GM19372 (cell line): ENCODE results near the gene RSPRY1.
A peak's percentile ranks its signal among the peaks of the same experiment; 100 is the strongest.

ENCODE experiments used
- ATAC-seq: cut with Tn5 transposase; IDR thresholded peaks from one replicate; pipeline ENCODE4 v1.9.1; 2021; ENCODE audit warnings: mild to moderate bottlenecking, low read depth, moderate library complexity; ENCODE audit not compliant: unreplicated experiment

Gene RSPRY1

GRCh38 chr16:57185945-57186871 lies at the start of gene RSPRY1, which contains the start of gene PSME3IP1:
Gene RSPRY1, plus strand, starts transcription at chr16:57186329. Its CDS starts 18,330 bp downstream, at chr16:57204659.
Gene PSME3IP1, minus strand, starts transcription at chr16:57186039. Its CDS starts 12,185 bp downstream, at chr16:57173854.
- ATAC-seq: peak; percentile 85

DNA sequence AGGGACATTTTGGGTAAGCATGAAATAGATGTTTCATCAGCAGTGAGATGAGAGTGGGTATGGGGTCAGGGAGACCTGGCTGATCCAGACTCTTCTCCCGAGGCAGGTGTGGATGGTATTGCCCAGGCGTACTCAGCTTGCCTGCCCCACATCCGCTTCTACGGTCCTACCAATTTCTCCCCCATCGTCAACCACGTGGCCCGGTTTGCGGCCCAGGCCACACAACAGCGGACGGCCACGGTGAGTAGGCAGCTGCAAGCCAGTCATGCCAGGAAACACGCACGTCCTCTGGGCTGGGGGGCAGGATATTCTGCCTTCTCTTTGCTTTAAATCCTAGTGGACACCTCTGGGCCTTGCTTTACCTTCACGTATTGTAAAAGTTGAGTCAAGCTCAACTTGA lies 49.1 kb upstream of the RSPRY1 start:
- no peak for ATAC-seq

- no peak for ATAC-seq
Observed at GRCh38 chr16:57137566-57138273, 48.4 kb upstream of the RSPRY1 start.

GRCh38 chr16:57138281-57138935 lies 47.7 kb upstream of the RSPRY1 start:
- no peak for ATAC-seq

GRCh38 chr16:57140931-57141668 lies 45.0 kb upstream of the RSPRY1 start:
- ATAC-seq: no peak

DNA sequence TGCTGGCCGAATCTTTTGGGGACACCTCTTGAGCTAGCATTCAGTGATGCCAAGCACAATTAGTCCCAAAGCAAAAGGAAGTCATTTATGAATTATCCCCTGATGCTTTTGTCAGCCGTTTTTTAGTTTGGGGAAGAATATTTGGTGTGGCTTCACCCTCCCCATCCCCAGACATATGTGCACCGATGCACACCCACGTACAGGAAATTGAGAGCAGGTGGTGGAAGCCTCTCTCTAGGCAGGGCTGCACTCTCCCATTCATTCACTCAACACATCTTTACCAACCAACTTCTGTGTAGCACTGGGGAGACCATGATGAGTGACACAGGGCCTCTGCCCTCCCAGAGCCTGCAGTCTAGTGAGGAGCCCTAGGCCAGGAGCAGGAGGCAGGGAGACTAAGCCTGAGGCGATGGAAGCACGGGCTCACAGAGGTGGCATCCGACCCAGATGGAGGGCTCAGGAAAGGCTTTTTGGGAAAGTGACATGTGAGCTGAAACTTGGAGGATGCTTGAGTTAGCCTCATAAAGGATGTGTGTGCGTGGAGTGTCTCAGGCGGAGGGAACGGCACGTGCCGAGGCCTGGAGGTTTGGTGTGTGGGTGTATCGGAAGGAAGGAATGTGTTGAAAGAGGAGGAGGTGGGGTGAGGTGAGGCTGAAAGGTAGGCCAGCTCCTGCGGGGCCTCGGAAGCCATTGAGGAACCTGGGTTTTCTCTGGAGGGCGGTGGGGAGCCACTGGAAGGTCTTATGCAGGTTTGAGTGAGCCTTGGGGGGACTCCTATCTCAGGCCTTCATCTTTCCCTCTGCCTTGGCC lies 44.1 kb upstream of the RSPRY1 start:
- no peak for ATAC-seq

DNA sequence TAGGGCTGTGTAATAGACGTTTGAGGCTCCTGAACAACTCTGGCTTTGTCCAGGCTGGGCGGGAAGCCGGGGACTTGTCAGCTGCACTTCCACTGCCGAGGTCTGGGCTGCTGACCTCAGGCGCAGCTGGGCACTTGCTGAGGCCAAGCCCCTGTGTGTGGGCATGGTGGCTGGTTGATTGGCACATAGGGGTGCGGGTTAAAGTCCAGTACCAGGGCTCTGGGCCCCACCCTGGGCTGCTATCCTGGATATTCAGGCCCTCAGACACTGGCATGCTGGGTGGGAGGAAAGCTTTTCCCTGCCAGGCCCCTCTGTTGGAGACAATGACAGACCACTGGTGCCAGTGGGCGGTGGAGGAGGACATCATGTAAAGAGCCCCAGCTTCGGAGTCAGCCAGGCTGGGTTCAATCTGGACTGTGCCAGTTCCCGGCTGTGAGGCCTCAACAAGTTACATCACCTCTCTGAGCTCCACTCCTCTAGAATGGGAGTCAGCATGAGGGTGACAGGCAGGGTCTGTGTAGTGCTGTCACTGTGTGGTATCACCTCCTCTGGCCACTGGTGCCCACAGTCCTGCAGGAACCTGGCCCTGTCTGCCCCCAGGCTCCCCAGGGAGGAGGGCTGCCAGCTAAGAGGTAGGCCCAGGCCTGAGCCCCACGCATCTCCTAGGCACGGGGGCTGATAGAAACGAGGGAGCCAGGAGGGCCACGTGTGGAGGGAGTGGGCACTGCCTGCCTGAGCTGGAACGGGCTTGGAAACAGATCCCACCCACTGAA lies 42.8 kb upstream of the RSPRY1 start:
- ATAC-seq: no peak

DNA sequence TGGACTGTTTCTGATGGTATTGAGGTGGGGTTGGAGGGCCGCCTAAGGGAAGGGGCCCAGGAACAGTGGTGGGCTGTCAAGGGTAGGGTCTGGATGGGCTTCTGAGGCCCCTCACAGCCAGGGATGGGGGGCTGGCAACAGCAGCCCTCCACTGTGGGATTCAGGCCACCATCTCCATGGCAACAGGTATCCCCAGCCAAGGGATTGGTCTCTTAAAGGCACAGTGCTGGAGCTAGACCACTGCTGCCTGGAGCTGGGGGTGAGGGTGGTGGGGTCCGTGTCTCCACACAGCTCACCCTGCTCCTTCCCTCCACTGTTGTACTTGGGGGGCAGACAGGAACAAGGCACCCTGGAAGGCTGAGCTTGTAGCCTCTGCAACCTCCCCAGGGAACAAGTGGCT lies 42.1 kb upstream of the RSPRY1 start:
- ATAC-seq: no peak

DNA sequence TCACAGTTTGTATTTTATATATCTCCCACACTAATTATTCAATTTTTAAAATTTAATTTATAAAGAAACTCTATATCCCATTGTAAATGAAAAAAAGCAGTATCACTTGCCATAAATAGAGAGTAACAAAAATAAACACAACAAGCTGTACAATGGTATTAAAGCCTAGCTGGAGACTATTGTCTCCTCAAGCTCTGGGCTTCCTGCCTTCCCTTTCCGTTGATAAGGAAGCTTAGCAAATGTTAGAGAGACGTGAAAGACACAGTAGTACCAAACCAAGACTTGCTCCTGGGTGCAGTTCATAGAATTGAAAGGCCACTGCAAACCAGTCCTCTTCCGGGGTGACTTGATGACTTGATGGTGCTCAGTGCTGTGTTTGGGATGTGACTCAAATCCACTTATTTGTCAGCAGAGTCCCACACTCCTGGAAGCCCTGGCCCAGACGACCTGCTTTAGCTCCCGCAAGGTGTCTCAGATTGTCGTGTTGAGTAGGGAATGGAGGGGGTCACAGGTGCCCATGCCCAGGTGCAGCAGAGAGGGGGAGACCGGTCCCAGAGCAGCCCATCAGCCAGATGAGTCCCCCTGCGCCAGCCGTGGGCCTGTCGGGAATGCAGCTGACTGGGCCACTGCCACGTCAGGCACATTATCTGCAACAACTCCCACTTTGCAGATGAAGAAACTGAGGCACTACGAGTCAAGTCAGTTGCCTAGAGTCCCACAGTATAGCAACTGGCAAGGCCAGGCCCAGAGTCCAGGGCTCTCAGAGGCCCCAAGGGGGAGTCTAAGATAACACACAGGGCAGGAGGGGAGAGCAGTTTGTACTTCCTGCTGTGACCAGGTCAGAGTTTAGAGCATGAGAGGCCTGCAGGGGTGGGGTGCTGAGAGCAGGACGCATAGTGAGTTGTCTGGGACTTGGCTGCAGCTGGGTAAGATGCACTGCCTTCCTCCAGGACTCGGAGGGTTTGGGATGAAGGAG lies 40.8 kb upstream of the RSPRY1 start:
- ATAC-seq: no peak

- ATAC-seq: no peak
Observed at GRCh38 chr16:57146040-57146647, 40.0 kb upstream of the RSPRY1 start.

DNA sequence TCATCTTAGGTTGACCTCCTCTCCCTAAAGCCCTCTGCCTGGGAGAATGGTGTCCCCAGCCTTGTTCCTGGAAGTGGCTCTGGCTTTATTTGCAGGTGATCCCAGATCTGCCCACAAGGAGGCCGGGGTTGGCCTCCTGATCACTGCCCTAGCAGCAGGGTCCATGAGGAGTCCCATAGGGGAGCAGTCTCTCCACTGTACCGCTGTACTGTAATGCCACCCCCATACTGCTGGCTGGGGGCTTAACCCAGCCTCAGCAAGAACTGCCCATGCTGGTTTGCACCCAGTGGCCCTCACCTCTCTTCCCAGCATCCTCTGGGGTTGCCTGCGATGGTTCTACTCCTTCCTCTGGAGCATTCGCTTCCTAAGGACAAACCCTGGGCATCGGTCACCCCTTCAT lies 39.4 kb upstream of the RSPRY1 start:
- no peak for ATAC-seq

DNA sequence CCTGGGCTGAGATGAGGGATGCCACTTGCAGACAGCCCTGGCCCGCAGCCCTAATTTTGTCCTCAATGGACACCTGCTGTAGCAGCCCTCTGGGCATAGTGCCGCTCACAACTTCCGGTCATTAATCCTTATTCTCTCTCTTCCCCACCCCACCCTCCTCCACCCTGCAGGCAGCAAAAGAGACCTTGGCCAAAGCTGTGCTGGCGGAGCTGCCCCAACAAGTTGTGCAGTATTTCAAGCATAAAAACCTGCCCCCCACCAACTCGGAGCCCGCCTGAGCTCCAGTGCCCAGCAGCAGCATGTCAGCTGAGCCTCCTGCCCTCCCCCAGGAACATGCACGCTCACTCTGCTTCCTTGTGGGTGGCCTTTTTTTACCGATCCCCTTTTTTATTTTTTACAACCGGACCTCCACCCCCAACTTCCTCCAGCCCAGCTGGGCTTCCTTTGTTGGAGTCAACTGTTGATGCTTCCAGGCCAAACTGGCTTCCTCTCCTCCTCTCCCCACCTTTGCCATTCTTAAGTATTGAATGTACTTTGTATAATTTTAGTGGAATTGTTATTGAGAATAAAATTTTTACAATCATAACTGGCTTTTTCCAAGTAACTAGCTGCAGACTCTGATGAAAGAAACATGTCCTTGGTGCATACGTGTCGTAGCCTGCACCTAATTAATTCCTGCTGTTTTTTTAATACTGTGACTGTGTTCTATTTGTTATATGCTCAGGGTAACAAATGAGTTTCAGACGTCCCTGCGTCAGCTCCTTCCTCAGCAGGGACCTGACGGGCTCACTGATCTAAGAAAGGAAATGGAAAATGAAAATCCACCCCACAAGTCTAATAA lies 38.5 kb upstream of the RSPRY1 start:
- no peak for ATAC-seq

DNA sequence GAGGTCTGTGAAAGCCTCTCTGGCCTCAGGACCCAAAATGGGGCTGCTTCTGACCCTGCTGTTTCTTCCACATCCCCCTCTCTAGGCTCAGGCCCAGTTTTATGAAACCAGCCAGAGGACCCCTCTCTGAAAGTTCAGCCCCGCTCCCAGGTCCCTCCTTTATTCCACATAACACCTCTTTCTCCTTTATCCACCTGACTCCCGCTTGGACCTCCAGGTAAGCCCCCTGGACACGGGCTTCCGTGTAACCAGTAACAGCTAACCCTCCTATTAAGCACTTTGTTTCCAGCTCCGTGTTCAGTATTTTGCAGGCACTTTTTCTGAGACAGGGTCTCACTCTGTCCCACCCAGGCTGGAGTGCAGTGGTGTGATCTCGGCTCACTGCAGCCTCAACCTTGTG lies 37.6 kb upstream of the RSPRY1 start:
- ATAC-seq: no peak

- ATAC-seq: no peak
Observed at GRCh38 chr16:57149391-57149790, 36.7 kb upstream of the RSPRY1 start.

GRCh38 chr16:57150682-57151330 lies 35.3 kb upstream of the RSPRY1 start:
- ATAC-seq: no peak

DNA sequence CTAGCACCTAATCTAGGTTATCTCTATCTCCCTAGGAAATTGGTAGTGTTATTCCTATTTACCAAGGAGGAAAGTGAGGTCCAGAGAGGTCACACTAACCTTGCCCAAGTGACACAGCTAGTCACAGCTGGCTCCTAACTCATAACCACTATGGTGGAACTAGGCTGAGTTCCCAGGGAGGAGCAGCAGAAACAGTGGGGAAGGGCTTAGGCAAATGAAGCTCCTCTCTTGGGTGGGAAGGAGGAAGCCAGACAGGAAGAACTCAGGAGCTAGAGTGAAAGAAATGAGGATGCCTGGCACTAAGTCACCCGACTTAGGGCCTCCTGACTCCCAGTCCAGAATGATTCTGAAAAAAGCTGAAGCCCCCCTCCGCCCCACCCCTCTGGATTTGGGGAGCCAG lies 34.8 kb upstream of the RSPRY1 start:
- no peak for ATAC-seq
